ENCODE measurements around the gene TNFRSF13B.
"Not testable (repeated sequence)": the region's sequence is repeated elsewhere in the genome, so short reads cannot be mapped to it uniquely, and the experiment has no call there.

DNA sequence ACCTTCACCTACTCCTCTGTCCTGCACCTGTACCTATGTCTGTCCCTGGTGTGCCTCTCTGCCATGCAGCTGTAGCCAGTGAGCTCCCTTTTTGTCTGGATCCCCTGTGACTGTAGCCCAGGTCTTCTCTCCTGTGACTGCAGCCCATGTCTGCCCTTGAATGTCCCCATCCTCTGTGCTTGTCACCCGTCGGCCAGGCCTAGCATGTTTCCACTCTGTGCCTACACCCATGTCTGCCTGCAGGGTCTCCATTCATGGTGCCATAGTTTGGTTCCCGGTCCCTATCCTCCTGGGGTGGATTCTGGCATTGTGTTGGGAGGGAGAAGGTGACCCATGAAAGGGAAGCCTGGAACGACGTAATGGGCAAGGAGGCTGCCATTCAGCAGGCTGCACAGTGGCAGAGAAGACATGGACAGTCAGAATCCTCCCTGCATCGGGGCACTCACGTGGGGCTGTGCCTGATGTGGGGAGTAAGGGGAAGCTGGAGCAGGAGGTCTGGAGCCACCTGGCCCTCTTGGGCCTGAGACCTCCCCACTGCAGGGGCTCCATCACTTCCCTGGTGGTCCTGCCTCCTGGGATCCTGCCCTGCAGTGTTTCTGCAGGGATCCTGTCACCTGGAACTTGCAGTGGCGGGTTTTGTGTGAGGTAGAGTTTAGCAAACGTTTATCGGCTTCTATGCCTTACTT, 74.6 kb downstream of the TNFRSF13B start:
- TF ChIP-seq, protein P1, sequence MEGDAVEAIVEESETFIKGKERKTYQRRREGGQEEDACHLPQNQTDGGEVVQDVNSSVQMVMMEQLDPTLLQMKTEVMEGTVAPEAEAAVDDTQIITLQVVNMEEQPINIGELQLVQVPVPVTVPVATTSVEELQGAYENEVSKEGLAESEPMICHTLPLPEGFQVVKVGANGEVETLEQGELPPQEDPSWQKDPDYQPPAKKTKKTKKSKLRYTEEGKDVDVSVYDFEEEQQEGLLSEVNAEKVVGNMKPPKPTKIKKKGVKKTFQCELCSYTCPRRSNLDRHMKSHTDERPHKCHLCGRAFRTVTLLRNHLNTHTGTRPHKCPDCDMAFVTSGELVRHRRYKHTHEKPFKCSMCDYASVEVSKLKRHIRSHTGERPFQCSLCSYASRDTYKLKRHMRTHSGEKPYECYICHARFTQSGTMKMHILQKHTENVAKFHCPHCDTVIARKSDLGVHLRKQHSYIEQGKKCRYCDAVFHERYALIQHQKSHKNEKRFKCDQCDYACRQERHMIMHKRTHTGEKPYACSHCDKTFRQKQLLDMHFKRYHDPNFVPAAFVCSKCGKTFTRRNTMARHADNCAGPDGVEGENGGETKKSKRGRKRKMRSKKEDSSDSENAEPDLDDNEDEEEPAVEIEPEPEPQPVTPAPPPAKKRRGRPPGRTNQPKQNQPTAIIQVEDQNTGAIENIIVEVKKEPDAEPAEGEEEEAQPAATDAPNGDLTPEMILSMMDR (IDR thresholded peaks at IDR 0.05 in 2 of 3, conservative IDR thresholded peaks at IDR 0.05 in 1 of 3; ENCODE audit: borderline replicate concordance in 1 of 3, insufficient read depth in 1 of 3, low read depth in 2 of 3, low read length in 2 of 3), result not testable (repeated sequence)
- not testable (repeated sequence) for TF ChIP-seq SRF (IDR thresholded peaks at IDR 0.05; ENCODE audit: low read depth); EZH2 (IDR thresholded peaks at IDR 0.05); POLR2A (IDR thresholded peaks at IDR 0.05; ENCODE audit: borderline replicate concordance, extremely low read depth, insufficient read depth, insufficient read length); FOSL1 (IDR thresholded peaks at IDR 0.05; ENCODE audit: low read depth); EGR1 (IDR thresholded peaks at IDR 0.05; ENCODE audit: low read depth)
